GM10266 (cell line): Measurements from ENCODE around the gene PRRG1.
"Not testable (repeated sequence)": the region's sequence is repeated elsewhere in the genome, so short reads cannot be mapped to it uniquely, and the experiment has no call there.

Experiments used
- DNase-seq: peaks from one replicate; pipeline ENCODE4 v3.0.0; 2012; ENCODE audit errors: extremely low spot score
- TF ChIP-seq, protein P1 (sequence below): IDR thresholded peaks from 2 replicates; pipeline ENCODE4 v1.5.1; 2012; ENCODE audit warnings: mild to moderate bottlenecking, low read depth; ENCODE audit not compliant: control insufficient read depth, insufficient read depth; ENCODE audit errors: missing control alignments

PRRG1 gene

DNA sequence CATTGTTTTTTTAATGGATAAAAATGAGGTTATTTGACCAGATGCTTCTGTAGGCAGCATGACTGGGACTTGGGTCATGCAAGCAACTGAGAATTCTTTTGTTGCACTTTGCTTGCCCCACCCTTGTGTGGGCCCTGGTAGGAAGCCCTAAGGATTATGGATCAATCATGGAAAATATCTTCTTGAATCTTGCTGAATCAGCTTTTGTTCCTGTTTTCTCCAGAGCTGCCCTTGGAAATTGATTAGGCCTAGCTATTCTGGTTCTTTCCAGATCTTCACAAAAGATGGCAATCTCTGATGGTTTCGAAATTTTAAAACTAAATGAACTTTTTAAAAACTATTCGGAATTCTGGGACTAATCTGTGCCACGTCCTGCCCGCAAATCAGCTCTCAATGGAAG lies 58.6 kb downstream of the PRRG1 start:
- TF ChIP-seq, protein P1, sequence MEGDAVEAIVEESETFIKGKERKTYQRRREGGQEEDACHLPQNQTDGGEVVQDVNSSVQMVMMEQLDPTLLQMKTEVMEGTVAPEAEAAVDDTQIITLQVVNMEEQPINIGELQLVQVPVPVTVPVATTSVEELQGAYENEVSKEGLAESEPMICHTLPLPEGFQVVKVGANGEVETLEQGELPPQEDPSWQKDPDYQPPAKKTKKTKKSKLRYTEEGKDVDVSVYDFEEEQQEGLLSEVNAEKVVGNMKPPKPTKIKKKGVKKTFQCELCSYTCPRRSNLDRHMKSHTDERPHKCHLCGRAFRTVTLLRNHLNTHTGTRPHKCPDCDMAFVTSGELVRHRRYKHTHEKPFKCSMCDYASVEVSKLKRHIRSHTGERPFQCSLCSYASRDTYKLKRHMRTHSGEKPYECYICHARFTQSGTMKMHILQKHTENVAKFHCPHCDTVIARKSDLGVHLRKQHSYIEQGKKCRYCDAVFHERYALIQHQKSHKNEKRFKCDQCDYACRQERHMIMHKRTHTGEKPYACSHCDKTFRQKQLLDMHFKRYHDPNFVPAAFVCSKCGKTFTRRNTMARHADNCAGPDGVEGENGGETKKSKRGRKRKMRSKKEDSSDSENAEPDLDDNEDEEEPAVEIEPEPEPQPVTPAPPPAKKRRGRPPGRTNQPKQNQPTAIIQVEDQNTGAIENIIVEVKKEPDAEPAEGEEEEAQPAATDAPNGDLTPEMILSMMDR = no peak
- no peak for DNase-seq

DNA sequence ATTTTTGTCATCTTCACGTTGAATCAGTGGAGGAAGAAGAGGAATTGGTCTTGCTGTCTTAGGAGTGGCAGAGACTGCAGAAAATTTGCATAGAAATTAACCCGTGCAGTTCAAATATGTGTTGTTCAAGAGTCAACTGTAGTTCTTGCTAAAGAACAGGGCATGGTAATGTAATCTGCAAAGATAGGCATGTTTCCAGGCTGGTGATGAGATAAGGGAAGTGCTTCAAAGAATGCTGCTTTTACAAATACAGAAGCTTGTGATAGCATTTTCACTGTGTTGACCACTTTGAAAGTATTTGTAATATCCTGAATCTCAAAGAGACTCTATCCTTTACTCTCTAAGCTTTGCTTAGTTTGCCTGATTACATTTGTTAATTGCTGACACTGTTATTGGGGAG lies 60.1 kb downstream of the PRRG1 start:
- TF ChIP-seq, protein P1 = no peak
- no peak for DNase-seq

DNA sequence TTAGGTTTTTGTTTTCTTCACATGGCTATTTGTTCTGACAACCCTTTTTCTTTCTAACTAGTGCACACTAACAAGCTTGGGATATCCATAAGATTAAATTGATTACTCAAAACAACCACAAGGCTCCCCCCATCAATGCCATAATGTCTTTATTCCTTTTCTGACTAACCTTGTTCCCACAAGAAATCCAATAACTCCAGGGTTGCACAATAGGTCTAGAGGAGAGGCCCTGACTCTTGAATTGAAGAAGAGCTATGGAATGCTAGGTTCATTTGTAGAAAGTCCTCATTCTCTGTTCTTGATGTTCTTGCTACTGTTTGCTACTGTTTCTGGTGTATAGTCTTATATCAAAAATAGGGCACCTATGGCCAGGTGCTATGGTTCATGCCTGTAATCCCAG lies 71.0 kb downstream of the PRRG1 start:
- TF ChIP-seq, protein P1 = no peak
- no peak for DNase-seq

DNA sequence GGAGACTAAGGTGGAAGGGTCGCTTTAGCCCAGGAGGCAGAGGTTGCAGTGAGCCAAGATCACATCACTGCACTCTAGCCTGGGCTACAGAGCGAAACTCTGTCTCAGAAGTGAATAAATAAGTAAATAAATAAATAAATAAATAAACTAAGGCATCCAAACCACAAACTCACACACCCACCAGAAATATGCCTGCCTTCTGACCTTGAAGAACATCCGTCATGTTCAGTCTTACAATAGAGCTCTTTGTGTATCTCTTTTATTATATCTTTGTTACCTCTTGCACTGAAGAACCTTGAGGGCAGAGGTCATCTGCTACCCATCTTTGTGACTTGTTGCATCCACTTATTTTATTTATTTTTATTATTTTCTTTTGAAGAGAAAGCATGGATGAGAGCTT lies 71.6 kb downstream of the PRRG1 start:
- no peak for DNase-seq
- TF ChIP-seq, protein P1 = no peak

DNA sequence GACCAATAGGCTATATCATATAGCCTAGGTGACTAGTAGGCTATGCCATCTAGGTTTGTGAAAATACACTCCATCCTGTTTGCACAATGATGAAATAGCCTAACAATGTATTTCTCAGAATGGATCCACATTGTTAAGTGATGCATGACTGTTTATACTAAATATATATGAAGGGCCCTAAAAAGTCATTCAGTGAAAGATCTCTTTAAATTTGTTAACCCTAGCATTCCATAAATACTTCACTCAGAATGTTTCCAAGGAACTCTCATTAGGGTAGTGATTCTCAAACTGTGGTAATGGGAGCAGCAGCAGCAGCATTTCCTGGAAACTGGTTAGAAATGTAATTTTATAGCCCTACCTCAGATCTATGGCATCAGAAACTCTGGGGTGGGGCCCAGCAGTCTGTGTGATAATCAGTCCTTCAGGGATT lies 74.9 kb downstream of the PRRG1 start:
- TF ChIP-seq, protein P1 = no peak
- DNase-seq = no peak

DNA sequence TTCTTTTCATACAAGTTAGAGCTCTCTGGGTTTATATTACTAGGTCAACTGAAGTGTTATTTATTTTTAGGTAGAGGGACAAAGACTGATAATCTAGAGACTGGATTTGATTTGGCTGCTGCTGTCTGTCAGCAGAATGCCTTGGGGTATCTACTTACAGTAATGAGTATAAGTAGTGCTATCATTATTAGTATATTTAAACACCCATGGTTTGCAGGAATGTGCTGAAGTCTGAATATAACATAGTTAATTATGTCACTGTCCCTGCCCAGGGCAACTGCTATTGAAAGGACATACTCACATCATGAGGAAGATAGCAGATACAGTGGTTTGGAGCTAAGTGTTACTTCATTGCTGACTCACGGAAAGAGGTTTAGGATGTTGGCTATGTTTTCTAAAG lies 76.2 kb downstream of the PRRG1 start:
- no peak for DNase-seq

DNA sequence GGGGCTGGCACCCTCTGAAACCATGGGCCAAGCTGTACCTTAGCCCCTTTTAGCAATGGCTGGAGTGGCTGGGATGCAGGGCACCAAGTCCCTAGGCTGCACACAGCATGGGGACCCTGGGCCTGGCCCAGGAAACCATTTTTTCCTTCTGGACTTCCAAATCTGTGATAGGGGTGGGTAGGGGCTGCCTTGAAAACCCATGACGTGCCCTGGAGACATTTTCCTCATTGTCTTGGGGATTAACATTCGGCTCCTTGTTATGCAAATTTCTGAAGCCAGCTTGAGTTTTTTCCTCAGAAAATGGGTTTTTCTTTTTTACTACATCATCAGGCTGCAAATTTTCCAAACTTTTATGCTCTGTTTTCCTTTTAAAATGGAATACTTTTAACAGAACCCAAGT lies 79.8 kb downstream of the PRRG1 start:
- not testable (repeated sequence) for DNase-seq

More for the DNA sequence above, 76.2 kb downstream of the PRRG1 start:
- TF ChIP-seq, protein P1 = no peak

DNA sequence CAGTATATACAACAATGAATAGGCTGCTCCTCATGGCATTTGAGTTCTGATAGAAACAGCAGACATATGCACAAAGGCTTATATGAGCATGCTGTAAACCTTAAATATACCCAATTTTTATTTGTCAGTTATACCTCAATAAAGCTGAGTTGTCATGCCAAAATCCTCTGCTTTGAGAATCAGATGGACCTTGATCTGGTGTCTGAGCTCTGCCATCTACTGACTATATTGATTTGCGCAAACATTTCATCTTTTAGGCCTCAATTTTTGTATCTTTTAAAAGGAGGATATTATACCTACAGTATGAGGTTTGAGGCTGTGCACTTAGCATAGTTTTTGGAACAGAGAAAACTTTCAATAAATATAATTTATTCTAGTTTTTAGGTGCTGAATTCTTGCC lies 85.2 kb downstream of the PRRG1 start:
- TF ChIP-seq, protein P1 = no peak
- no peak for DNase-seq
